ENCODE results near the gene CYP21A2. TPM values are rescaled to one million over a fixed set of nuclear protein-coding genes. Genes with fewer than 3 reads are reported as not detected.

The CYP21A2 gene
- total RNA-seq, 1 donor from 2014 or later = 0.68 TPM

DNA sequence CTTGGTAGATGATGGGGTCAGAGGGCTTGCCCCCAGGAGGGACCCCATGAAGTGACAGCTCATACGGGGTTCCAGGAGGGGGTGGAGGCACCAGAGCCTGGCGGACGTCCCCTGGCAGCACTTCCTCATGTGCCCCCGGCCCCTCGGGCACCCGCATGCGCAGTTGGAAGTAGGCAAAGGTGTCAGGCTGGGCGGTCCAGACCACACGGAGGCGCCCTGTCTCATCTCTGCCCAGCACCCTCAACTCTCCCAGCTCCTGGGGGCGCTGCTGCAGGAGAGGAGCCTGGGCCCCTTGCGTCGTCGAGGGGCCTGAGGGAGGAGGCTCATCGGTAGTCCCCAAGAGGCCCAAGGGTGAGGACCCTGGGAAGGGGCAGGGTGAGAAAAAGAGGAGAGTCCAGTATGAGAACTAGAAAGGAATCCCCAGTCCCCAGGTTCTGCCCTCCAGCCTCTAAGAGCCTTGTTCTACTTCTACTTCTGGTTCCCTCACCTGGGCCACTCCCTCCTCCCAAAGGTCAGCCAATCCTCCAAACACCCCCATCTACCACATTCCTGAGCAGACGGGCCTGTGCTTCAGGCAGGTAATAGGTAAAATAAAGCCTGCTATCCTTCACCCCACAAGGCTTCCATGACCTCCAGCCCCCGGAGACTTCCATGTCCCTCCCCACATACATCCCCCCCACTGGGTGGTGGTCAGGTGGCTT is 47.7 kb downstream of the CYP21A2 start:
- Mint-ChIP-seq H3K27ac (peak overlapping the region; percentile 26), H3K4me1 (ENCODE audit: unreplicated experiment) (peaks cover 9% of the 10 kb centered on the region), H3K36me3 (peaks cover 3% of the 10 kb centered on the region), H3K4me3 (peak overlapping the region; percentile 54), H3K9me3 (no peaks in the 10 kb centered on the region), H3K27me3 (peaks cover 36% of the 10 kb centered on the region)
- TF ChIP-seq, protein P1, sequence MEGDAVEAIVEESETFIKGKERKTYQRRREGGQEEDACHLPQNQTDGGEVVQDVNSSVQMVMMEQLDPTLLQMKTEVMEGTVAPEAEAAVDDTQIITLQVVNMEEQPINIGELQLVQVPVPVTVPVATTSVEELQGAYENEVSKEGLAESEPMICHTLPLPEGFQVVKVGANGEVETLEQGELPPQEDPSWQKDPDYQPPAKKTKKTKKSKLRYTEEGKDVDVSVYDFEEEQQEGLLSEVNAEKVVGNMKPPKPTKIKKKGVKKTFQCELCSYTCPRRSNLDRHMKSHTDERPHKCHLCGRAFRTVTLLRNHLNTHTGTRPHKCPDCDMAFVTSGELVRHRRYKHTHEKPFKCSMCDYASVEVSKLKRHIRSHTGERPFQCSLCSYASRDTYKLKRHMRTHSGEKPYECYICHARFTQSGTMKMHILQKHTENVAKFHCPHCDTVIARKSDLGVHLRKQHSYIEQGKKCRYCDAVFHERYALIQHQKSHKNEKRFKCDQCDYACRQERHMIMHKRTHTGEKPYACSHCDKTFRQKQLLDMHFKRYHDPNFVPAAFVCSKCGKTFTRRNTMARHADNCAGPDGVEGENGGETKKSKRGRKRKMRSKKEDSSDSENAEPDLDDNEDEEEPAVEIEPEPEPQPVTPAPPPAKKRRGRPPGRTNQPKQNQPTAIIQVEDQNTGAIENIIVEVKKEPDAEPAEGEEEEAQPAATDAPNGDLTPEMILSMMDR (conservative IDR thresholded peaks at IDR 0.05) = no peak
- no peak for DNase-seq (ENCODE audit: extremely low spot score, unreplicated experiment)

DNA sequence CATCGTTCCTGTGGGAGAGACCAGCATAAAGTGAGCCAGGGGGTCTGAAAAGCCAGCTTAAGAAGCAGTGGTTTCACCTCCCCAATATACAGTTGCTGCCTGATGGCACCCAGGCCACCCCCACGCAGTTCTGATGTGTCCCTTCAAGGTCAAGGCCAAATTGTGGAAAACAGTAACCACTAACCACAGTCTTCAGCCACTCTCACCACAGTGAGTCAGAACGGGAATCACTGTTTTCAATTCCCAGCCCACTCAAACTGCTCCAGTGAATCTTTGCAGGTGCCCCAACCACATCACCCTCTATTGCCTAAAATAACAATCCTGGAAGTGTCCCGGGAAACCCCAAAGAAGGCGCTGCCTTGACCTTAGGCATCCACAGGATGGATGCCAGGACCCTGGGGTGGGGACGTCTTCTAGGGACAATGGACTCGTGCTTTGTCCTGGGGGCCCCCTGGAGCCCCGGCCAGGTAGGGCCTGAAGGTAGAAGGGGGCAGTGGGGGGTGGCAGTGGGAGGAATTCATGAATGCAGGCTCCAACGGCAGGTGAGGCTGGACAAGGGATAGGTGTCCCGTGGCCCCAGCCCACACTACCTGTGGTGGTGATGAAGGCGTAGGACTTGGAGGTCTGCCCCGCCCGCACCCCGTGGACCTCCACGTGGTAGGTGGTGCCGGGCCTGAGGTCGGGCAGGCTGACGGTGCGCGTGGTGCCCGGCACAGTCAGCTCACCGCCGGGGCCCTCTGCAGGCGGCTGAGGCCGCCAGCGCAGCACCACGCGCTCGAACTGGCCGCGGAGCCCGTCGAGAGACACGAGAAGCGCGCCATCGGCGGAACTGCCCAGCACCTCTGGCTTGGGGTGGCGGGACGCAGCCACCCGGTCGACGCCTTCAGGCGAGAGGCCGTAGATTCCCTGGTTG is 48.7 kb downstream of the CYP21A2 start:
- no peaks in the 10 kb centered on the region for H3K9me3 Mint-ChIP-seq
- peak overlapping the region; percentile 54 for H3K4me3 Mint-ChIP-seq
- H3K4me1 Mint-ChIP-seq (ENCODE audit: unreplicated experiment) = peaks cover 9% of the 10 kb centered on the region
- no peak overlapping the region for H3K27ac Mint-ChIP-seq
- peaks cover 3% of the 10 kb centered on the region for H3K36me3 Mint-ChIP-seq
- DNase-seq (ENCODE audit: extremely low spot score, unreplicated experiment) = no peak
- TF ChIP-seq, protein P1 (conservative IDR thresholded peaks at IDR 0.05) = no peak
- peaks cover 36% of the 10 kb centered on the region for H3K27me3 Mint-ChIP-seq

DNA sequence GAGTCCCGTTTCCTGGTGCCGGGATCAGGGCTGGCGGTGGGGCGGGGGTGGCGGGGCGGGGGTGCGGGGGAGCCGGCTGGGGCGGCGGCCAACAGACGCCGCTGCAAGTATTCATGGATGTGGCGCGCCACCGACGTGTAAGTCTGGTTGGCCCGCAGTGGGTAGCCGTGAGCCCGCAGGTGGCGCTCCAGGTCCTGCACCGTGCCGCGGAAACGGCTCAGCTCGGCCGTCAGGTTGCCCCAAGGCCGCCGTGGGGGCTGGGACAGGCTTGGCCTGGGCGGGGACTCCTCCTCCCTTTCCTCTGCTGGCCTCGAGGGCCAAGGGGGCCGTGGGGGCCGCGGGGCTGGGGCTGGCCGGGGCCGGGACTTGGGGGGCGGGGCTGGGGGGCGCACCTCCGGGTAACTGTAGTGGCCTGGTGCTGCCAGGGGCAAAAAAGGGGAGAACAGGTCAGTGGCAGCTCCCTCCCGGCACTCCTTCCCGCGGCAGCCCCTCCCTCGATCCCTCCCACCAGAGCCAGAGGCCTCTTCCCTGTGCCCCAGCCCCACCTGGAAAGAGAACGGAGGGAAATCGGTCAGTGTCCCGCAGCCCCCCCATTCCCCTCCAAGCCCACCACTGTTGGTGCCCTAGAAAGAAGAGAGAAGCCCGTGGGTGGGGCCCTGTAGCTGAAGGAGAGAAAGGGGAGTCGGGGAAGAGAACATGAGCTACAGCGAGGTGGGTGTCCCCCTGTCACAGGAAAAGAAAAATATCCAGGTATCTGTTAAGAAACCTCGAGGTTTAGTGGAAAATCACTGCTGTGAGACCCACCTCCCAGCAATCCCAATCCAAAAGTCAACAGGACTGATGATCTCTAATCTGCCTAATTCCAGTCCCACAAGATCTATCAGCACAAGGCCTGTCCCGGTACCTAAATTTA is 49.6 kb downstream of the CYP21A2 start:
- Mint-ChIP-seq H3K4me1 (ENCODE audit: unreplicated experiment) (peaks cover 9% of the 10 kb centered on the region), H3K9me3 (no peaks in the 10 kb centered on the region), H3K4me3 (peak overlapping the region; percentile 47), H3K27ac (no peak overlapping the region), H3K36me3 (peaks cover 3% of the 10 kb centered on the region), H3K27me3 (peaks cover 36% of the 10 kb centered on the region)
- peak; percentile 80 for DNase-seq (ENCODE audit: extremely low spot score, unreplicated experiment)
- TF ChIP-seq, protein P1 (conservative IDR thresholded peaks at IDR 0.05) = peak; percentile 68

DNA sequence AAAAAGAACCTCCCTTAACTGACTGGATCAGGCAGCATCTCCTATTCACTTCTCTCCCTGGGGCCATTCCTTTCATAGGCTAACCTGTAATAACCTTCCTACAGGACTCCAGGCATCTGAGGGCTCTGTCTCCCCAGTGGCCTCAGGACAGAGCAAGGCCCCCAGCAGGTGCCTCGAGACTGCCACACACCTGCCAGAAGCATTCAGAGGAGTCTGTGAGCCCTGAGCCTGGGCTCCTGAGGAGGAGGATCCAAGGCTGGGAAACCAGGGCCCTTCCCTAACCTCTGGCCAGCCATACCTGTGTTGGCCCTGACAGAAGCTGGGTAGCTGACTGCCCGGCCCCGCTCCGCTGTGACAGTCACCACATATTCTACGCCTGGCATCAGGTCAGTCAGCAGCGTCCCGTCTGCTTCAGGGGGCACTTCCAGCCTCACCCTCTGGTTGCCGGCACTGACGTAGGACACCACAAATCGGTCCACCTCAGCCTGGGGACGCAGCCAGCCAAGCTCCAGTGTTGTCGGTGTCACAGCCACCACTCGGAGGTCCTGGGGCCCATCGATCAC is 50.4 kb downstream of the CYP21A2 start:
- peak overlapping the region; percentile 16 for H3K27ac Mint-ChIP-seq
- H3K4me1 Mint-ChIP-seq (ENCODE audit: unreplicated experiment) = peaks cover 7% of the 10 kb centered on the region
- peaks cover 31% of the 10 kb centered on the region for H3K27me3 Mint-ChIP-seq
- H3K36me3 Mint-ChIP-seq = no peaks in the 10 kb centered on the region
- DNase-seq (ENCODE audit: extremely low spot score, unreplicated experiment) = no peak
- no peaks in the 10 kb centered on the region for H3K9me3 Mint-ChIP-seq
- H3K4me3 Mint-ChIP-seq = peak overlapping the region; percentile 47
- TF ChIP-seq, protein P1 (conservative IDR thresholded peaks at IDR 0.05) = no peak
